Kidney (tissue), 14 donors: Measurements from ENCODE around the gene CEP112. TPM values are rescaled to one million over a fixed set of nuclear protein-coding genes. Genes with fewer than 3 reads are reported as not detected.

Experiments
- DNase-seq, 5 donors: peaks; one replicate each; pipeline ENCODE4 v3.0.0-alpha.2; 2013 to 2020
- FAIRE-seq: peaks from 2 replicates; lab custom pipeline; 2012; peaks lifted over from hg19 to GRCh38; lab: Jason Lieb, UNC
- H3K27ac ChIP-seq, 2 donors: one replicate each; pipeline ENCODE4 v1.7.0; 2013; ENCODE audit warnings: low read depth in 2 of 2, low read length in 2 of 2, inconsistent platforms in 1 of 2
- H3K27me3 ChIP-seq: one replicate; pipeline ENCODE4 v1.7.1; 2013; ENCODE audit warnings: low read length, inconsistent platforms; ENCODE audit not compliant: control insufficient read depth, insufficient read depth
- H3K36me3 ChIP-seq, 3 donors: one replicate each; pipeline versions ENCODE4 v1.7.0 to v1.7.1; 2013; ENCODE audit warnings: low read length in 3 of 3, control low read depth in 1 of 3, inconsistent platforms in 1 of 3; ENCODE audit not compliant: insufficient read depth in 3 of 3, control insufficient read depth in 2 of 3
- H3K4me1 ChIP-seq, 3 donors: one replicate each; pipeline versions ENCODE4 v1.7.0 to v1.7.1; 2013; ENCODE audit warnings: low read length in 3 of 3, inconsistent platforms in 1 of 3, low read depth in 1 of 3; ENCODE audit not compliant: control insufficient read depth in 2 of 3, insufficient read depth in 2 of 3
- H3K4me3 ChIP-seq, 3 donors: one replicate each; pipeline versions ENCODE4 v1.7.0 to v1.8.1; 2013; ENCODE audit warnings: low read length in 3 of 3, control low read depth in 1 of 3, inconsistent platforms in 1 of 3
- H3K9ac ChIP-seq, 3 donors: one replicate each; pipeline versions ENCODE4 v1.7.0 to v1.7.1; 2013; ENCODE audit warnings: low read length in 3 of 3, control low read depth in 1 of 3, inconsistent platforms in 1 of 3
- H3K9me3 ChIP-seq, 3 donors: one replicate each; pipeline versions ENCODE4 v1.7.0 to v1.7.1; 2013; ENCODE audit warnings: low read length in 3 of 3, control low read depth in 1 of 3, inconsistent platforms in 1 of 3; ENCODE audit not compliant: control insufficient read depth in 2 of 3, insufficient read depth in 1 of 3
- intact Hi-C: fragments of 100-400 bp; cut with DNase I; formaldehyde crosslinking; loops from one replicate; pipeline ENCODE4 v1.11.1; 2022
- polyA plus RNA-seq: library from polyadenylated mRNA; stranded (reverse); fragments of 350-450 nt; fragmentation: Illumina TruSeq; extraction: RNeasy Lipid Tissue Mini Kit (QIAGEN cat#74804); gene quantifications from one replicate; pipeline ENCODE4 v1.2.3, GENCODE V29; 2014; ENCODE audit warnings: low read depth, low replicate concordance; ENCODE audit not compliant: insufficient read depth
- total RNA-seq: library from RNA; stranded (reverse); fragmentation: NEBNext Ultra II Directional; extraction: Animal tissue kit (Norgen Biotek cat#: 25700); gene quantifications from one replicate; pipeline ENCODE4 v1.2.1, GENCODE V29; 2021
- TF ChIP-seq, protein P1 (sequence below): IDR thresholded peaks from 3 replicates; pipeline ENCODE4 v1.5.1; 2012; ENCODE audit warnings: mild to moderate bottlenecking, moderate library complexity, borderline replicate concordance; ENCODE audit not compliant: insufficient read depth; ENCODE audit errors: extremely low read depth
- donor health status: control.
- donor health status: control.
- donor health status: control.
- donor health status: control.
- donor health status: control.
- donor health status: DM: yes; HTN: yes; CAD: no.
- donor health status: Normal renal cell carcinoma (clear cell type).

CEP112 gene
- total and polyA plus RNA-seq, 2 donors from 2014 or later = 17.0 to 27.4 TPM

DNA sequence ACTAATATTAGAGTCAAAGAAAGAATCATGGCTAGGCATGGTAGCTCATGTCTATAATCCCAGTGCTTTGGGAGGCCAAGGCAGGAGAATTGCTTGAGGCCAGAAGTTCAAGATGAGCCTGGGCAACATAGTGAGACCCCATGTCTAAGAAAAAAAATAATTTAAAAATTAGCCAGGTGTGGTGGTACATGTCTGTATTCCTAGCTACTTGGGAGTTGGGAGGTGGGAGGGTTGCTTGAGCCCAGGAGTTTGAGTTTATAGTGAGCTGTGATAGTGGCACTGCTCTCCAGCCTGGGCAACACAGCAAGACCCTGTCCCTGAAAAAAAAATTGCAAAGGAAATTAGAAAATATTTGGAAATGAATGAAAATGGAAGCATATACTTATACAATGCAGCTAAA is 420.2 kb downstream of the CEP112 start:
- Histone ChIP-seq H3K9ac (no peak overlapping the region), H3K4me1 (no peaks in the 10 kb centered on the region), H3K36me3 (no peaks in the 10 kb centered on the region), H3K4me3 (no peak overlapping the region), H3K27me3 (no peaks in the 10 kb centered on the region), H3K27ac (no peak overlapping the region), H3K9me3 (no peaks in the 10 kb centered on the region)
- TF ChIP-seq, protein P1, sequence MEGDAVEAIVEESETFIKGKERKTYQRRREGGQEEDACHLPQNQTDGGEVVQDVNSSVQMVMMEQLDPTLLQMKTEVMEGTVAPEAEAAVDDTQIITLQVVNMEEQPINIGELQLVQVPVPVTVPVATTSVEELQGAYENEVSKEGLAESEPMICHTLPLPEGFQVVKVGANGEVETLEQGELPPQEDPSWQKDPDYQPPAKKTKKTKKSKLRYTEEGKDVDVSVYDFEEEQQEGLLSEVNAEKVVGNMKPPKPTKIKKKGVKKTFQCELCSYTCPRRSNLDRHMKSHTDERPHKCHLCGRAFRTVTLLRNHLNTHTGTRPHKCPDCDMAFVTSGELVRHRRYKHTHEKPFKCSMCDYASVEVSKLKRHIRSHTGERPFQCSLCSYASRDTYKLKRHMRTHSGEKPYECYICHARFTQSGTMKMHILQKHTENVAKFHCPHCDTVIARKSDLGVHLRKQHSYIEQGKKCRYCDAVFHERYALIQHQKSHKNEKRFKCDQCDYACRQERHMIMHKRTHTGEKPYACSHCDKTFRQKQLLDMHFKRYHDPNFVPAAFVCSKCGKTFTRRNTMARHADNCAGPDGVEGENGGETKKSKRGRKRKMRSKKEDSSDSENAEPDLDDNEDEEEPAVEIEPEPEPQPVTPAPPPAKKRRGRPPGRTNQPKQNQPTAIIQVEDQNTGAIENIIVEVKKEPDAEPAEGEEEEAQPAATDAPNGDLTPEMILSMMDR = no peak
- no peak for DNase-seq
- FAIRE-seq = no peak
- intact Hi-C loops = no loop called here

DNA sequence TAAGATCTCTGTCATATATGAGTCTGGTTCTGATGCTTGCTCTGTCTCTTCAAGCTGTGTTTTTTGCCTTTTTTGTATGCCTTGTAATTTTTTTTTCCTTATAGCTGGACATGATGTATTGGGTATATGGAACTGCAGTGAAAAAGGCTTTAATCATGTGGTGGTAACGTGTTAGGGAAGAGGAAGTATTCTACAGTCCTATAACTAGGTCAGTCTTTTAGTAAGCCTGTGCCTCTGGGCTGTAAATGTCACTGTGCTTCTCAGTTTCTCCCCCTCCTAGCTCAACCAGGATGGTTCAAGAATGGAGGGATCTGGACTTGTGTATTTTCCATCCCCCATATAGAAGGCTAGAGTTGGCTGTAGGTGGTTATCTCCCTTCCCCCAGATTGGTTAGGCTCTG is 428.1 kb downstream of the CEP112 start:
- no peak overlapping the region for H3K4me3 ChIP-seq
- no peaks in the 10 kb centered on the region for H3K36me3 ChIP-seq
- no peaks in the 10 kb centered on the region for H3K4me1 ChIP-seq
- no peaks in the 10 kb centered on the region for H3K9me3 ChIP-seq
- no peak overlapping the region for H3K27ac ChIP-seq
- DNase-seq (no peak), FAIRE-seq (no peak)
- TF ChIP-seq, protein P1 = no peak
- intact Hi-C loops = no loop called here
- H3K9ac ChIP-seq = no peak overlapping the region
- no peaks in the 10 kb centered on the region for H3K27me3 ChIP-seq

DNA sequence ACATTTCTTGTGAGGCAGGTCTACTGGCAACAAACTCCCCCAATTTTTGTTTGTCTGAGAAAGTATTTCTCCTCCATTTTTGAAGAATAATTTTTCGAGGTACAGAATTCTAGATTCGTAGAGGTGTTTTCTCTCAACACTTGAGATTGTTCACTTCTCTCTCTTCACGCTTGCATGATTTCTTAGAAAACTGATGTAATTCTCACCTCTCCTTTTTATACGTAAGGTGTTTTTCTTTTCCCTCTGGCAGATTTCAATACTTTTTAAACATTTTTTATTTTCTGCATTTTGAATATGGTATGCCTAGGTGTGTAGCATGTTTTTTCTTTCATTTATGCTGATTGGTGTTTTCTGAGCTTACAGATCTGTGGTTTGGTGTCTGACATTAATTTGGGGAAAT is 429.0 kb downstream of the CEP112 start:
- intact Hi-C loops = no loop called here
- Histone ChIP-seq H3K9me3 (no peaks in the 10 kb centered on the region), H3K4me1 (no peaks in the 10 kb centered on the region), H3K9ac (no peak overlapping the region), H3K27me3 (no peaks in the 10 kb centered on the region), H3K27ac (no peak overlapping the region), H3K36me3 (no peaks in the 10 kb centered on the region), H3K4me3 (no peak overlapping the region)
- FAIRE-seq (no peak), DNase-seq (no peak)
- TF ChIP-seq, protein P1 = no peak

DNA sequence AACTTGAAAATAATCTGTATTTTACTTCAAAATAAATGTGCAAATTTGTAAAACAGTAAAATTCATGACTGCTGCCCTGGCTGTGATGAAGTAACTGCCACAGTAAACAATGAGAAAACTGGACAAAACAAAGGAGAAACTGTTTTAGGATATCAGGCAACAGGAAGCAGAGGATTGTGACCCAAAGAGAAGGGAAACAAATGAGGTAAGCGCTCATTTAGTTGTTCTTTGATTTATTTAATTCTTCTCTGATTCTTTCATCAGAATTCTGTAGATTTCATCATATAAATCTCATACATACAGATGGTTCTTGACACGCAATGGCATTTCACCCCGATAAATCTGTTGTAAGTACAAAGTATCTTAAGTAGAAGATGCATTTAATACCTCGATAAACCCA is 432.4 kb downstream of the CEP112 start:
- Histone ChIP-seq H3K4me1 (no peaks in the 10 kb centered on the region), H3K27me3 (no peaks in the 10 kb centered on the region), H3K4me3 (no peak overlapping the region), H3K9ac (no peak overlapping the region), H3K27ac (no peak overlapping the region), H3K9me3 (no peaks in the 10 kb centered on the region), H3K36me3 (no peaks in the 10 kb centered on the region)
- TF ChIP-seq, protein P1 = no peak
- intact Hi-C loops = no loop called here
- DNase-seq (no peak), FAIRE-seq (no peak)
